GM19395 (cell line): ENCODE data around the gene ZNF674.

Experiments used
- ATAC-seq: cut with Tn5 transposase; IDR thresholded peaks from one replicate; pipeline ENCODE4 v1.9.1; 2021; ENCODE audit warnings: mild to moderate bottlenecking, moderate library complexity; ENCODE audit not compliant: unreplicated experiment

The ZNF674 gene

GRCh38 chrX:46545111-46546005, at the start of gene ZNF674:
Gene ZNF674 (minus strand): TSS chrX:46545421. CDS start chrX:46542087, 3,334 bp downstream.
- ATAC-seq = peak; percentile 92

DNA sequence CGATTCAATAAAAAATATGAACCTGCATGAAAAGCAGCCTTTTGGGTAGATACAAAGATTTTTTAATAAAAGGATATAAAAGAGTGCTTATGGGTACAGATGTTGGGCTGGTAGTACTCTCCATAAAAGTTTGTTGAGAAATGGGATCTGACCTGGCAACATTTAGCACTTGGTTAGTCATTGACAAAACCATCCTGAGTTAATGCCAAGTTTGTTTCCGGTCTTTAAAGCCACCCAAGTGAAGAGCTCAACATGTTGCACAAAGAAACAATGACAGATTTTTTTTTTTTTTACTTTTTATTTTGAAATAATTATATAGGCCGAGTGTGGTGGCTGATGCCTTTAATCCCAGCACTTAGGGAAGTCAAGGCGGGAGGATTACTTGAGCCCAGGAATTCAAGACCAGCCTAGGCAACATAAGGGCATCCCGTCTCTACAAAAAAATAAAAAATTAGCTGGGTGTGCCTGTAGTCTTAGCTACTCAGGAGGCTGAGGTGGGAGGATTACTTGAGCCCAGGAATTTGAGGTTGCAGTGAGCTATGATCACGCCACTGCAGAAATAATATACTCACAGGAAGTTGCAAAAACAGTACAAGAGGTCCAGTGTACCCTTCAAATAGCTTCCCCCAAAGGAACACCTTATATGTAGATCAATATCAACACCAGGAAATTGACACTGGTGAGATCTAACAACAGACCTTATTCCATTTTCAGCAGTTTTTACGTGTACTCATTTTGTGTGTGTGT, 44.9 kb upstream of the ZNF674 start:
- ATAC-seq = no peak

- no peak for ATAC-seq
Measured at GRCh38 chrX:46588263-46588662, 43.0 kb upstream of the ZNF674 start.

- ATAC-seq = no peak
Measured at GRCh38 chrX:46587753-46588171, 42.5 kb upstream of the ZNF674 start.

- ATAC-seq = peak; percentile 78
Measured at GRCh38 chrX:46587158-46587557, 41.9 kb upstream of the ZNF674 start.

DNA sequence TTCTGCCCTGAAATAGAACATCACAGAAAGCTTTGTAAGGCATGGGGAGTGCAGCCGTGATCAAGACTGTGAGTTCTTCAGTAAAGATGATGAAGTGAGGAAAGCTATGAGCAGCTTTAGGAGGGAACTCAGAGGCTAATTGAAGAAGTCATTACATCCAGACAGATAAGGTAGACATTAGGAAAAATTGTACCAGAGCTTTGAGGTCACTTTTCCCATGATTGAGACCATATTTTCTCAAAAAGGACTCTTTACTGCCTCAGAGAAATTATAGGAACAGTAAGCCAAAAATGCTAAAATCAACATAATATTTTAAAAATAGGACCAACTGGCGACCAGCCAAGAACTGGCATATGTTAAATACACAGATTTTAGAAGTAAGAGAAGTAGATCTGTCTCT, 39.5 kb upstream of the ZNF674 start:
- ATAC-seq = no peak

DNA sequence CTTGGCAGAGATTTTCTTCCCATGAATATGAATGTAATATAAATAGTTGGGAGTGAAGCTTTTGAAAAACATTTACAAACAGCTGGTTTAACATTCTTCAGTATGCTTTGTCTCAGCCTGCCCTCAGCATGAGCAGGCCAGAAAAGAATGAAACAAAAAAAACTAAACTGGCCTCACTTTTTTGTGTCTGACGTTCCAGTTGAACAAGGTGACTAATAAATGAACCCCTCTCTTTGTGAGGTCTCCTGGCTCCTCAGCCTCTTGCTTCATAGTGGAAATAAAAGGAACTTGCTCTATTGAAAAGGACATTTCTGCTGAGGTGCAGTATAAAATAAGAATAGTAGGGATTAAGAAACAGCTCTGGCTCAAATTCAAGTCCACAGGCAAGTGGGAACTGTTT, 37.7 kb upstream of the ZNF674 start:
- no peak for ATAC-seq

- no peak for ATAC-seq
Measured at GRCh38 chrX:46582325-46582724, 37.1 kb upstream of the ZNF674 start.

DNA sequence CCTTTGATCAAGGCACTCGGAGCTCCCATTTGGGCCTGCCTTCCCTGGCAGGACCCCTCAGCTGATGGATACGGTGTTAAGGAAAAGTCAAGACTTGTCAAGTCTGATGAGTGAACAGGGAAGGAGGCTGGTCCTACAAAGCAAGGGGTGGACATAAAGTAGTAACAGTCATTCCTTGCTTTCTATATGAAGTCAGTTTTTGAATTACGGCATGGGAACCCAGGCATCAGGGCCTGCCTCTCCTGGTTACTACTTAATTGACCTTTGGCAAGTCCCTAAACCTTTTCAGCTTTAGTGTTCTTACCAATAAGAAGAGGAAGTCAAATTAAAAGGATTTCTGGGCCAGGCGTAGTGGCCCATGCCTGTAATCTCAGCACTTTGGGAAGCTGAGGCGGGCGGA, 35.4 kb upstream of the ZNF674 start:
- ATAC-seq = no peak

- no peak for ATAC-seq
Measured at GRCh38 chrX:46579250-46579649, 34.0 kb upstream of the ZNF674 start.

DNA sequence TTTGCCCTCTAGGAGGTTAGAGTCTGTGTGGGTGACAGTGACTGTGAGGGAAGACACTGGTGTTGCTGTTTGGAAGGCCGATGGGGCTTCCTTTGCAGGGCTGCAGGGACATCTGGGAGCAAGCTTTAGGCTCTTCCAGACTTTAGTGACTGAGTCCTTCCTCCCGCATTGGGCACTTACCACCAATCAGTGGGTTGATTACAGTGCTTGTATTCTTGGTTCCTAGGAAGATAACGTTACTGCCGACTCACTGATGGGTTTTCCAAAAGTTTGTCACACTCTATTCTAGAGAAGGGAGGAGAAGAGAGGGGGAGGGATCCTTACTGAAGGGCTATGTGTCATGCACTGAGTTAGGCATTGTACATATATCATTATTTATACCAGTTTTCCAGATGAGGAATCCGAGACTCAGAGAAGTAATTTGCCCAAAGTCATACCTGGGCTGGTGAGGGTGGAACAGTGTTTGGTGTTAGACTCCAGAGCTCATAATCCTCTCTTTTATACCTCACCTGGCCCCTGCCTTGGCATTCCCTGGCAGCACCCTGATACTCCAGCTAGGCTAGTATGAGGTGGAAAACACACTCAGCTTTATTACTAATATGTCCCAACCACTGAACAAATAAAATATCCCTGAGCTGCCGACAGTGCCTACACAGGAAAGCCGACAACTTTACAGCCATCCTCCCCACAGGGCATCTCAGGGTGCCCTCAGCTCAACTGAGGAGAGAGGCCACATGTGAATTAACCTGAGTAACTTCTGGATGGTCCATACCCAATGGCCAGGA, 32.2 kb upstream of the ZNF674 start:
- no peak for ATAC-seq

- ATAC-seq = no peak
Measured at GRCh38 chrX:46576458-46576857, 31.2 kb upstream of the ZNF674 start.

DNA sequence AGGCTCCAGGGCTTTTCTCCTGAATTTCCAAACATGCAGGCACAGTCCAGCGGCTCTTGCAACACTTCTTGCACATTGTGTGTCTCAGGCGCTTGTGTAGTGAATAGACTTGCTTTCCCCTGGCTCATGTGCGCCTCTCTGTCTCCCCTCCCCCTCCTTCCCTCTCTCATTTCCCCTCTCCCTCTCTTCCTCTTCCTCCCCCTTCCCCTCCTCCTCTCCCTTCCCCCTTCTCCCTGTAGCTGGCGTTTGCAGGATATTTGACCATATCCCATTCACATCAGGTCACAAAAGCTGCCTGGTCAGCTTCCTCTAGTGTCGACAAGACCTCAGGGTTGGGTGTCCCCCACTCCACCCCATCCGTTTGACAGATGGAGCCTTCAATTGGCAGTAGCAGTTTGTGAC, 30.8 kb upstream of the ZNF674 start:
- no peak for ATAC-seq

DNA sequence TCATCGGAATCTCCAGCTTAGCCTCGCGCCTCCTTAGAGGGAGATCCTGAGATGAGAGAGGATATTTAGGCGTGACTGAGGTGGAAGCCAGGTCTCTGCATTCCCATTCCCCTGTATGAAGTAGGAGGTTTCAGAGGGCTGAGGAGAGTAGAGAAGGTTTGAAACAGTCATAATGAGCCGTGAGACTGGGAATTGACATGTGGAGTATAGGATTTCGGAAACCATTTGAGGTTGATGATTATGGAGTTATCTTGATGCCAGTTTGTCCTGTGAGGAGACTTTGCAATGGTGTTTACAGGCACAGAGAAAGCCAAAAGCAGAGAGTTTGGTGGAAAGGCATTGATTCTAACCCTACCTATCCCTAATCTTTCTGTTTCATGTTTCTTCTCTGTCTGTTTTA, 30.4 kb upstream of the ZNF674 start:
- ATAC-seq = no peak

DNA sequence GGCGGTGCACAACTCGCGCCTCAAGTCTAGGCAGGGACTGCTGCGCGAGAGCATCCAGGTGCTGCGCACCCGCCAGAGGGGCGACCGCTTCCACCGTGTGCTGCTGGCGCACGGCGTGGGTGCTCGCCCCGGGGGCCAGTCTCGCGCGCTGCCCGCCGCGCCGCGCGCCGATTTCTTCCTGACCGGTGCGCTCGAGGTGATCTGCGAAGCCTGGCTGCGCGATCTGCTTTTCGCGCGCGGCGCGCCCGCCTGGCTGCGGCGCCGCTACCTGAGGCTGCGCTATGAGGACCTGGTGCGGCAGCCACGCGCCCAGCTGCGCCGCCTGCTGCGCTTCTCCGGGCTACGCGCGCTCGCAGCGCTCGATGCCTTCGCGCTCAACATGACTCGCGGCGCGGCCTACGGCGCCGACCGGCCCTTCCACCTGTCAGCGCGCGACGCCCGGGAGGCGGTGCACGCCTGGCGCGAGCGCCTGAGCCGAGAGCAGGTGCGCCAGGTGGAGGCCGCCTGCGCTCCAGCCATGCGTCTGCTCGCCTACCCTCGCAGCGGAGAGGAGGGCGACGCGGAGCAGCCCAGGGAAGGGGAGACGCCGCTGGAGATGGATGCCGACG, 29.7 kb upstream of the ZNF674 start:
- ATAC-seq = no peak

DNA sequence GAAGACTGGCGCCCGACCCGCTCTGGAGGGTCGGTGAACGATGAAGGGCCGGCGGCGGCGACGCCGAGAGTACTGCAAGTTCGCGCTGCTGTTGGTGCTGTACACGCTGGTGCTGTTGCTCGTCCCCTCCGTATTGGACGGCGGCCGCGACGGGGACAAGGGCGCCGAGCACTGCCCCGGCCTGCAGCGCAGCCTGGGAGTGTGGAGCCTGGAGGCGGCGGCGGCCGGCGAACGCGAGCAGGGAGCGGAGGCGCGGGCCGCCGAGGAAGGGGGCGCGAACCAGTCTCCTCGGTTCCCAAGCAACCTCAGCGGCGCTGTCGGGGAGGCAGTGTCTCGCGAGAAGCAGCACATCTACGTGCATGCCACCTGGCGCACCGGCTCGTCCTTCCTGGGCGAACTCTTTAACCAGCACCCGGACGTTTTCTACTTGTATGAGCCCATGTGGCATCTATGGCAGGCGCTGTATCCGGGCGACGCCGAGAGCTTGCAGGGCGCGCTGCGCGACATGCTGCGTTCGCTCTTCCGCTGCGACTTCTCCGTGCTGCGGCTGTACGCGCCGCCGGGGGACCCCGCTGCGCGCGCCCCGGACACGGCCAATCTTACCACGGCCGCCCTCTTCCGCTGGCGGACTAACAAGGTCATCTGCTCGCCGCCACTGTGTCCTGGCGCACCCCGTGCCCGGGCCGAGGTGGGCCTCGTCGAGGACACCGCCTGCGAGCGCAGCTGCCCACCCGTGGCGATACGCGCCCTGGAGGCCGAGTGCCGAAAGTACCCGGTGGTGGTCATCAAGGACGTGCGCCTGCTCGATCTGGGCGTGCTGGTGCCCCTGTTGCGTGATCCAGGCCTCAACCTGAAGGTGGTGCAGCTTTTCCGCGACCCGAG, 28.9 kb upstream of the ZNF674 start:
- ATAC-seq = peak; percentile 33

DNA sequence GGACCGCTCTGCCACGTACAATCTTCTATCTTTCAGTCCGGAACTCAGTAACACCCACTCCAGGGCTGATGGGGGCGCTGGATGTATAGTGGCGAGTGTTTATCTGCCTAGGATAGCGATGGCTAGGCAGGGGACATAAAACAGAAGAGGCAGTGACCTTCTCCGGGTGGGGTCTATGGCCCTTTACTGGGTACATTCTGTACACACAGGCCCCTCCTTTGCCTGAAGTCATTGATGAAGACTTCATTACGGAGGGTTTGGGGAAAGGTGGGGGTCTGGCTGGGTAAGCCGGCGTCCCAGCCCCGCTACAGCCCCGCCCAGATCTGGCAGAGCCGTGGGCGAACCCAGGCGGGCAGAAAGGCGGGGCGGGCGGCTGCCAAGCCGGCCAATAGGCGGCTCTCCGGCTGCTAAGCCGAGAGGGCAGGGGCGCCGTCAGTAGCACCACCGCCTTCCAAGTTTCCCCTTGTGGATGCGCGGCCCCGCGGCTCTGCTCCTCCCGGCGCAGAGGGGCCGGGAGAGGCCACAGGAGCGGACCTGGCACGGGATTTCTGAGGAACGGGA, 28.2 kb upstream of the ZNF674 start, which contains the start of gene CHST7:
CHST7 (plus strand) TSS at position 435 of the 561 bp plus-strand sequence. CDS start 167 bp downstream, outside the sequence.
- ATAC-seq = peak; percentile 39

- peak; percentile 59 for ATAC-seq
Measured at GRCh38 chrX:46572340-46572936, 27.2 kb upstream of the ZNF674 start.
